CD14-positive monocyte (primary cell): Measurements from ENCODE around the gene FLRT3. TPM values are rescaled to one million over a fixed set of nuclear protein-coding genes. Genes with fewer than 3 reads are reported as not detected.

Experiments
- DNase-seq, 3 donors: peaks; one replicate each; pipeline ENCODE4 v3.0.0-alpha.2; 2011 to 2022
- H2AFZ ChIP-seq: 2 replicates; pipeline ENCODE4 v1.6.0; 2012; ENCODE audit warnings: mild to moderate bottlenecking, low read depth, low read length, inconsistent platforms; ENCODE audit not compliant: insufficient read depth, poor library complexity, severe bottlenecking
- H3K27ac ChIP-seq, 2 donors: 1 replicate in 1 of 2; 2 replicates in 1 of 2; pipeline ENCODE4 v1.5.1; 2012 to 2013; ENCODE audit warnings: low read length in 2 of 2, control low read depth in 1 of 2, inconsistent platforms in 1 of 2, low read depth in 1 of 2, mild to moderate bottlenecking in 1 of 2
- H3K27me3 ChIP-seq, 2 donors: one replicate each; pipeline versions ENCODE4 v1.6.0 to v1.6.1; 2011 to 2013; ENCODE audit warnings: low read length in 2 of 2; ENCODE audit not compliant: control insufficient read depth in 2 of 2, insufficient read depth in 2 of 2
- H3K36me3 ChIP-seq, 2 donors: replicated peaks in 1 of 2; 1 replicate in 1 of 2; 2 replicates in 1 of 2; pipeline versions ENCODE4 v1.5.1 to v1.6.1; 2012 to 2013; ENCODE audit warnings: low read length in 2 of 2, control low read depth in 1 of 2, inconsistent platforms in 1 of 2, mild to moderate bottlenecking in 1 of 2; ENCODE audit not compliant: insufficient read depth in 2 of 2, control insufficient read depth in 1 of 2
- H3K4me1 ChIP-seq, 2 donors: 1 replicate in 1 of 2; 2 replicates in 1 of 2; pipeline versions ENCODE4 v1.5.1 to v1.6.1; 2012 to 2013; ENCODE audit warnings: low read length in 2 of 2, control low read depth in 1 of 2, inconsistent platforms in 1 of 2, mild to moderate bottlenecking in 1 of 2, moderate library complexity in 1 of 2; ENCODE audit not compliant: insufficient read depth in 2 of 2, control insufficient read depth in 1 of 2
- H3K4me2 ChIP-seq: replicated peaks from 2 replicates; pipeline ENCODE3; 2012; ENCODE audit warnings: low read length, moderate library complexity, mild to moderate bottlenecking; ENCODE audit not compliant: poor library complexity, severe bottlenecking; ENCODE audit errors: extremely low read depth
- H3K4me3 ChIP-seq, 3 experiments: fragments of 200-600 bp in 1 of 3; sonication (generic) in 1 of 3; replicated peaks in 1 of 3; 1 replicate in 2 of 3; 2 replicates in 1 of 3; pipeline ENCODE4 v1.5.1; 2011 to 2013; ENCODE audit warnings: low read length in 3 of 3, mild to moderate bottlenecking in 3 of 3, control low read depth in 2 of 3, low read depth in 2 of 3, inconsistent platforms in 1 of 3, moderate library complexity in 1 of 3
- H3K79me2 ChIP-seq: 2 replicates; pipeline ENCODE4 v1.6.0; 2012; ENCODE audit warnings: mild to moderate bottlenecking, control low read depth, inconsistent platforms, low read length, moderate library complexity; ENCODE audit not compliant: insufficient read depth
- H3K9ac ChIP-seq: 2 replicates; pipeline ENCODE4 v1.6.0; 2017; ENCODE audit warnings: low read length, mild to moderate bottlenecking; ENCODE audit not compliant: insufficient read depth, poor library complexity, severe bottlenecking
- H3K9me3 ChIP-seq, 2 donors: replicated peaks in 1 of 2; 1 replicate in 1 of 2; 2 replicates in 1 of 2; pipeline versions ENCODE4 v1.5.1 to v1.6.1; 2012 to 2013; ENCODE audit warnings: low read length in 2 of 2, control low read depth in 1 of 2; ENCODE audit not compliant: control insufficient read depth in 1 of 2, insufficient read depth in 1 of 2
- H4K20me1 ChIP-seq: 2 replicates; pipeline ENCODE4 v1.6.0; 2012; ENCODE audit warnings: mild to moderate bottlenecking, low read length, control low read depth, moderate library complexity; ENCODE audit not compliant: insufficient read depth
- H3K27ac Mint-ChIP-seq, 7 donors: one replicate each; pipeline ENCODE4 v1.8.0; 2020; ENCODE audit warnings: mild to moderate bottlenecking in 7 of 7, mixed read lengths in 7 of 7, moderate library complexity in 6 of 7, inconsistent platforms in 2 of 7
- H3K27me3 Mint-ChIP-seq, 3 donors: one replicate each; pipeline ENCODE4 v1.8.0; 2021 to 2022; ENCODE audit warnings: low read depth in 3 of 3, mild to moderate bottlenecking in 3 of 3, mixed read lengths in 3 of 3, moderate library complexity in 3 of 3, inconsistent platforms in 1 of 3
- H3K36me3 Mint-ChIP-seq, 2 donors: one replicate each; pipeline ENCODE4 v1.8.0; 2020; ENCODE audit warnings: mixed read lengths in 2 of 2, inconsistent platforms in 1 of 2, mild to moderate bottlenecking in 1 of 2
- H3K4me1 Mint-ChIP-seq: one replicate; pipeline ENCODE4 v1.8.0; 2020; ENCODE audit warnings: mild to moderate bottlenecking, mixed read lengths
- H3K4me3 Mint-ChIP-seq, 2 donors: one replicate each; pipeline ENCODE4 v1.8.0; 2020; ENCODE audit warnings: mild to moderate bottlenecking in 2 of 2, mixed read lengths in 2 of 2, moderate library complexity in 1 of 2
- H3K9me3 Mint-ChIP-seq, 7 donors: one replicate each; pipeline ENCODE4 v1.8.0; 2020 to 2022; ENCODE audit warnings: mixed read lengths in 7 of 7, mild to moderate bottlenecking in 6 of 7, moderate library complexity in 6 of 7, inconsistent platforms in 2 of 7
- CTCF ChIP-seq: fragments of 200-600 bp; IDR thresholded peaks from one replicate; pipeline ENCODE4 v1.8.0; 2022; ENCODE audit warnings: antibody characterized with exemption, mild to moderate bottlenecking
- WGBS: methylation state at CpG from one replicate; pipeline ENCODE4 v1.1.5; 2013; ENCODE audit warnings: missing lambda C conversion rate; ENCODE audit not compliant: insufficient coverage; 5-methylcytosine and 5-hydroxymethylcytosine counted together
- intact Hi-C, 2 donors: fragments of 100-400 bp; cut with micrococcal nuclease; formaldehyde crosslinking; loops; one replicate each; pipeline versions ENCODE4 v1.15.0 to v1.15.1; 2023
- polyA plus RNA-seq, 3 donors: library from polyadenylated mRNA; depleted of rRNA in 1 of 3; unstranded in 2 of 3; stranded (reverse) in 1 of 3; fragments of 300-500 nt in 2 of 3; fragments of >200 nt in 1 of 3; fragmentation: Illumina TruSeq in 2 of 3; gene quantifications; 1 replicate in 2 of 3; 2 replicates in 1 of 3; pipeline ENCODE4 v1.2.3, GENCODE V29; 2012 to 2021

The FLRT3 gene
- polyA plus RNA-seq, 3 donors: not detected

- H3K79me2 ChIP-seq: no peaks in the 10 kb centered on the region
- no peak overlapping the region for H3K4me2 ChIP-seq
- DNase-seq: no peak
- no peaks in the 10 kb centered on the region for H4K20me1 ChIP-seq
- H3K27me3 ChIP-seq: no peaks in the 10 kb centered on the region
- H3K4me1 Mint-ChIP-seq: no peaks in the 10 kb centered on the region
- no peaks in the 10 kb centered on the region for H3K4me1 ChIP-seq
- no peak overlapping the region for H3K27ac ChIP-seq
- H3K4me3 ChIP-seq: no peak overlapping the region
- no CpG with 5 or more reads among the region's 2 CpGs for WGBS
- no peaks in the 10 kb centered on the region for H3K36me3 ChIP-seq
- H3K9ac ChIP-seq: no peak overlapping the region
- no peaks in the 10 kb centered on the region for H3K36me3 Mint-ChIP-seq
- intact Hi-C loops: no loop called here
- H3K4me3 Mint-ChIP-seq: no peak overlapping the region
- no peak overlapping the region for H2AFZ ChIP-seq
- no peak for TF ChIP-seq CTCF
- H3K9me3 ChIP-seq: no peaks in the 10 kb centered on the region
- peaks cover 0 to 1% (median 0%) of the 10 kb centered on the region in 3 donors for H3K27me3 Mint-ChIP-seq
- no peak overlapping the region for H3K27ac Mint-ChIP-seq
- peaks cover 0 to 3% (median 2%) of the 10 kb centered on the region in 7 donors for H3K9me3 Mint-ChIP-seq
Observed at GRCh38 chr20:14313341-14314020, 23.9 kb downstream of the FLRT3 start.

GRCh38 chr20:14312001-14312400 is 25.4 kb downstream of the FLRT3 start:
- no peak overlapping the region for H3K9ac ChIP-seq
- Mint-ChIP-seq H3K36me3 (no peaks in the 10 kb centered on the region), H3K4me1 (no peaks in the 10 kb centered on the region), H3K9me3 (peaks cover 0 to 3% (median 0%) of the 10 kb centered on the region in 7 donors), H3K27me3 (peaks cover 0 to 1% (median 0%) of the 10 kb centered on the region in 3 donors), H3K27ac (no peak overlapping the region), H3K4me3 (no peak overlapping the region)
- intact Hi-C loops: no loop called here
- no peak for TF ChIP-seq CTCF
- H2AFZ ChIP-seq: no peak overlapping the region
- no peak overlapping the region for H3K4me2 ChIP-seq
- DNase-seq: no peak
- H3K9me3 ChIP-seq: no peaks in the 10 kb centered on the region
- no peak overlapping the region for H3K4me3 ChIP-seq
- no peak overlapping the region for H3K27ac ChIP-seq
- H3K27me3 ChIP-seq: no peaks in the 10 kb centered on the region
- no peaks in the 10 kb centered on the region for H3K79me2 ChIP-seq
- no peaks in the 10 kb centered on the region for H3K4me1 ChIP-seq
- no peaks in the 10 kb centered on the region for H4K20me1 ChIP-seq
- H3K36me3 ChIP-seq: no peaks in the 10 kb centered on the region
- WGBS: no CpG with 5 or more reads among the region's 2 CpGs
